HL-60/S4 (cell line): ENCODE results near the gene SENP1.

Source experiments
- in situ Hi-C: fragments of 300-500 bp; cut with MboI; formaldehyde crosslinking; loops from 2 replicates; pipeline ENCODE4 v1.14.3; 2022; ENCODE audit warnings: low sequenced_read_pairs

The SENP1 gene

GRCh38 chr12:48068457-48068856, 37.4 kb downstream of the SENP1 start:
- in situ Hi-C loops = no loop called here

GRCh38 chr12:48067250-48067938, 38.5 kb downstream of the SENP1 start:
- in situ Hi-C loops = no loop called here

GRCh38 chr12:48065041-48065440, 40.8 kb downstream of the SENP1 start:
- in situ Hi-C loops = no loop called here

GRCh38 chr12:48063530-48063929, 42.3 kb downstream of the SENP1 start:
- in situ Hi-C loops = no loop called here

GRCh38 chr12:48061938-48062719, 43.8 kb downstream of the SENP1 start:
- in situ Hi-C loops = no loop called here

GRCh38 chr12:48060474-48060873, 45.4 kb downstream of the SENP1 start:
- in situ Hi-C loops = no loop called here

GRCh38 chr12:48058771-48059170, 47.1 kb downstream of the SENP1 start:
- in situ Hi-C loops = no loop called here

- in situ Hi-C loops = no loop called here
Measured at GRCh38 chr12:48054955-48055821, 50.7 kb downstream of the SENP1 start.

- in situ Hi-C loops = no loop called here
Measured at GRCh38 chr12:48053883-48054282, 52.0 kb downstream of the SENP1 start.

GRCh38 chr12:48053122-48053521, 52.8 kb downstream of the SENP1 start:
- in situ Hi-C loops = no loop called here

GRCh38 chr12:48051681-48052080, 54.2 kb downstream of the SENP1 start:
- in situ Hi-C loops = no loop called here

- in situ Hi-C loops = no loop called here
Measured at GRCh38 chr12:48050174-48050573, 55.7 kb downstream of the SENP1 start.

GRCh38 chr12:48045965-48046518, 59.8 kb downstream of the SENP1 start:
- in situ Hi-C loops = no loop called here

- in situ Hi-C loops = no loop called here
Measured at GRCh38 chr12:48045061-48045846, 60.6 kb downstream of the SENP1 start.

- in situ Hi-C loops = no loop called here
Measured at GRCh38 chr12:48044396-48044795, 61.5 kb downstream of the SENP1 start.

GRCh38 chr12:48043771-48044170, 62.1 kb downstream of the SENP1 start:
- in situ Hi-C loops = no loop called here

GRCh38 chr12:48041591-48042423, 64.1 kb downstream of the SENP1 start:
- in situ Hi-C loops = no loop called here

- in situ Hi-C loops = no loop called here
Measured at GRCh38 chr12:48040354-48040753, 65.5 kb downstream of the SENP1 start.

GRCh38 chr12:48039151-48039550, 66.7 kb downstream of the SENP1 start:
- in situ Hi-C loops = no loop called here
